EH (cell line): Measurements from ENCODE around the gene PPM1E.
A peak's percentile ranks its signal among the peaks of the same experiment; 100 is the strongest.

Experiments
- DNase-seq: peaks from one replicate; pipeline ENCODE4 v3.0.0-alpha.2; 2015; ENCODE audit warnings: low read depth

Gene PPM1E

DNA sequence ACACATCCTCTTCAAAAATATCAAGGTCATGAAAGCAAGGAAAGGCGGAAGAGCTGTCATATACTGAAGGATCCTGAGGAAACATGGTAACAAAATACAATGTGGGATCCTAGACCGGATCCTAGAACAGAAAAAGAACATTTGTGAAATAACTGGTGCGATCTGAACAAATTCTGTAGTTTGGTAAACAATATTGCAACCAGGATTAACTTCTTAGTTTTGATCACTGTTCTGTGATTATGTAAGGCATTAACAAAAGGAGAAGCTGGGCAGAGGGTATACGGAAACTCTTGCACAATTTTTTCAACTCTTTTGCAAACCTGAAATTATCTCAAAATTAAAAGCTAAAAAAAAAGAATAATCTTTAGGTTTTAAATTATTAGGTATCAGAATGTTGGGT is 241.3 kb downstream of the PPM1E start:
- DNase-seq = no peak

GRCh38 chr17:58997756-58998553 is 242.3 kb downstream of the PPM1E start:
- no peak for DNase-seq

DNA sequence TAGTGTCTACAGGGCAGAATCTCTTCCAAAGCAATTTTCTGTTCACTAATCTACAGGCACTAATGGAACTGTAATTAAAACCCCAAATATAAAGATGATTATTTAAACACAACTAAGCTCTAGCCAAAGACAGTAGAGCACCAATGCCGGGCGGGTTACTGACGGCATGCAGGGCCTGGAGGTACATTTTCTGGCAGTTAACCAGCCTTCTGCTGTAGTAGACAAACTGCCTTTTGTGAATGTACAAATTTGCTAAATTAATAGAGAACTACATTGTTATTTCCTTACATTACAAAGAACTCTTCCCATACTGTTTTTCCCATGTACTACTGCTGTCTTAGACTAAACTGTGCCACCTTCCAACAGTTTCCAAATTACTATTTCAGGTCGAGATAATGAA is 243.2 kb downstream of the PPM1E start:
- no peak for DNase-seq

GRCh38 chr17:58999500-58999899 is 243.8 kb downstream of the PPM1E start:
- DNase-seq = no peak

- DNase-seq = no peak
Observed at GRCh38 chr17:59000022-59000421, 244.4 kb downstream of the PPM1E start.

DNA sequence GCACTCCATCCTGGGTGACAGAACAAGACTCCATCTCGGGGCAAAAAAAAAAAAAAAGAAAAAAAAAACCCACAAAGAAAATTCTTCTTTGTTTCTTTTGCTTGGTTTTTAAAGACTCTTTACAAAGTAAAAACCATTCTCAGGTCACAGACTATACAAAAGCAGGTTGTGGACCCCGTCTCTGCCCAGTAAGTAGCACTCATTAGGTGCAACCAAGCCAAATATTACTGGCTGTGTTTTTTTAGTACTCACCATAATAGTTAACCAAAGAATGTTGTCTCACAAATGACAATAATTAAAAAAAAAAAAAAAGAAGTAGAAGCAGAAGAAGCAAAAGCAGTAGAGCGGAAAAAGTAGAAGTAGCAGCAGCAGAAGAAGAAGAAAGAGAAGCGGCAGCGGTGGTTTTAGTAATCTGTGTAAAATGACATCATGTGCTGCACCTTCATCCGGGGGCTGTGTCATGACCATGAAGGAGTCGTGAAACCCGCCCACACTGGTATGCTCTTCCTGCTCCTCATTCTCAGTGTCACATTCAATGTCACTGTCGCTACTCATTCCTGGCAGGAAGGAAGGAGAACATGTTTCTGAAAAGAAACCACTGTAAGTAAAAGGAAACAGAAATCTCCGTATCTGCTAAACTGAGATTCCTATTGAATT is 245.6 kb downstream of the PPM1E start:
- peak; percentile 85 for DNase-seq

- no peak for DNase-seq
Observed at GRCh38 chr17:59002126-59002525, 246.5 kb downstream of the PPM1E start.

DNA sequence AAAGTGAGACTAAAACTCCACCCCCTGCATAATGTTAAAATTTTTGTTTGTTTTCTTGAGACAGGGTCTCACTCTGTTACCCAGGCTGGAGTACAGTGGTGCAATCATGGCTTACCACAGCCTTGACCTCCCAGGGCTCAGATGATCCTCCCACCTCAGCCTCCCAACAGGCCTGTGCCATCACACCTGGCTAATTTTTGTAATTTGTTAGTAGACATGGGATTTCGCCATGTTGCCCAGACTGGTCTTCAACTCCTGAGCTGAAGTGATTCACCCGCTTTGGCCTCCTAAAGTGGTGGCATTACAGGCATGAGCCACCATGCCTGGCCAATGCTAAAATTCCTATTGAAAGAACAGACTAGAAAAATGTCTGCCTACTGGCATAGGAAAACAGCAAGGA is 247.2 kb downstream of the PPM1E start:
- DNase-seq = peak; percentile 37

DNA sequence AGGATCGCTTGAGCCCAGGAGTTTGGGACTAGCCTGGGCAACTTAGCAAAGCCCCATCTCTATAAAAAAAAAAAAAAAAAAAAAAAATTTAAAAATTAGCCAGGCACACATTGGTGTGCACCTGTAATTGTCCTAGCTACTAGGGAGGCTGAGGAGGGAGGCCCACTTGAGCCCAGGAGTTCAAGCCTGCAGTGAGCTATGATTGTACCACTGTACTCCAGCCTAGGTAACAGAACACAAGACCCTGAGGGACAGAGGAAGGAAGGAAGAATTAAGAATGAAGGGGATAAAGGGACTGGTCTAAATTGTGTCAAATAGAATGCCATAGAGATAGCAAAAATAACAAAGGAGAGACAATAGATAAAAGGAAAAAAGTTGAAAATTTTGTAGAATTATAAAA is 248.2 kb downstream of the PPM1E start:
- no peak for DNase-seq

GRCh38 chr17:59004338-59005111 is 248.9 kb downstream of the PPM1E start:
- peak; percentile 64 for DNase-seq

GRCh38 chr17:59007995-59008394 is 252.3 kb downstream of the PPM1E start:
- no peak for DNase-seq

GRCh38 chr17:59008737-59009136 is 253.1 kb downstream of the PPM1E start:
- no peak for DNase-seq

DNA sequence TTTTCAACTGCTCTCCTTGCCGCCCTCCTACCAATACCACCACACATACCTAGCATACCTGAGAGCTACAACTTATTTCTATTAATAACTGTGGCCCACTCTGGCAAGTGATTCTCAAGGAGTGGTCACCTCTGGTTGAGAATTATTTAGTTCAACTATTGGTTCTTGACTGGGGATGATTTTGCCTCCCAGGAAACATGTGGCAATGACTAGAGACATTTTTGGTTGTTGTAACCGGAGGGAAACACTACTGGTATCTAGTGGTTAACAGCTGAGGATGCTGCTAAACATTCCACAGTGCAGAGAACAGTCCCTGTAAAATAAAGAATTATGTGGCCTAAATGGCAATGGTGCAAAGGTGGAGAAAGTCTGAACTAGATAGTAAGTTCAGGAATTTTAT is 254.4 kb downstream of the PPM1E start:
- DNase-seq = peak; percentile 32

DNA sequence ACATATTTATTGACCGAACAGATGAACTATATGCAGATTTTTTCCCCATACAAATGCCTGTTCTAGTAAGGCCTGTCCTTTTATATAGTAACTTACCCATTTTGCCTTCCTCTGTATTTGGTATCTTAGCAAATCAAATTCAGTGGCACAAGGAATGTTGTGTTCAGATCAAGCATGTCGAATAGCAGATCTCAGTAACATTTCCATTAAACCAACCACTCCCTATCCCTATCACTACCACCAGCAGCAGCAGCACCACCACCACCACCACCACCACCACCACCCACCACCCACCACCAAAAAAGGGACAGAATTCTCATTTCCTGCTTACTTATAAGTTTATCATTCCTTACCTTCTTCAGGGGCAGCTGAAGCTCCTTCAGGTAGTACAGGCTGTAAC is 256.3 kb downstream of the PPM1E start:
- DNase-seq = no peak

DNA sequence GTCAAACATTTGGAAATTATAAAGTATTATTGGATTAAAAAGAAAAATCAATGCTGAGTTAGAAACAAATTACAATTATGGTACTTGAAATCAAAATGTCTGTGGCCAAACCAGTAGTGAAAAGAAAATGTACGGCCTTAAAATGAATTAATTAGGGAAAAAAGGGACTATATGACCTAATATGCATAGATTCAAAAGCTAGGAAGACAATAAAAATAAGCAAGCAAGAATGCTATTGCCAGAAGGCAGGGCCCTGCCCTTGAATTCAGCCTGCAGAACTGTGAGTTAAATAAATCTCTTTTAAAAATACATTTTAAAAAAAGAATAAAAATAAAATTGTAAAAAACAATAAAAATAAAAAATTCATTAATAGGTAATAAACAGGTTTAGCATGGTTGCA is 262.4 kb downstream of the PPM1E start:
- no peak for DNase-seq

GRCh38 chr17:59024916-59025315 is 269.3 kb downstream of the PPM1E start:
- DNase-seq = no peak

DNA sequence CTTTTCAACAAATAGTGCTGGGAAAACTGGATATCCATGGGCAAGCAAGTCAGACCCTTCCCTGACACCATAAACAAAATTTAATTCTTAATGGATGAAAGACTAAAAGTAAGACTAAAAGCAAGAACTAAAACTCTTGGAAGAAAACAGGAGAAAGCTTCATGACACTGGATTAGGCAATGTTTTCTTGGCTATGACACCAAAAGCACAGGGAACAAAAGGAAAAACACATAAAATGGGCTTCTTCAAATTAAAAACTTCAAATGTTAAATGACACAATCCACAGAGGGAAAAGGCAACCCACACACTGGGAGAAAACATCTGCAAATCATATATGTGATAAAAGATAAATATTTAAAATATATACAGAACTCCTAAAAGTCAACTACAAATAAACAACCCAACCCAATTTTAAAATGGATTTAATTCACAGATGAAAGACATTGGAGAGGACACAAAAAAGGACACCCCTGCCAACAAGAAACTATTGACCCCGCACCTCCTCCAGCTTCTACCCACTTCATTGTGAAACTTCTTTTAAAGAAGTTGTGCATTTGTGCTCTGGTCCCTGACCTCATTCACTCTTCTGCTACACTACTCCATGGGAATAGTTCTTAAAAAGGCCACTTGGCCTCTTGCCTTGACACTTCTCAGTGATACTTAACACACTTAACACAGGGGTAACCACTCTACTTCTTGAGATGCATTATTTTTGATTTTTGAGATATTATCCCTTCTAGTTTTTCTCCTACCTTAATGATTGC is 270.7 kb downstream of the PPM1E start:
- no peak for DNase-seq

GRCh38 chr17:59027750-59028149 is 272.1 kb downstream of the PPM1E start:
- DNase-seq = no peak

- DNase-seq = no peak
Observed at GRCh38 chr17:59028328-59028727, 272.7 kb downstream of the PPM1E start.

GRCh38 chr17:59030811-59031210 is 275.2 kb downstream of the PPM1E start:
- DNase-seq = no peak
